HAP-1 (cell line): ENCODE measurements around the gene REC114.
"Not testable (repeated sequence)": the region's sequence is repeated elsewhere in the genome, so short reads cannot be mapped to it uniquely, and the experiment has no call there.

Experiments used
- DNase-seq, 2 experiments: peaks; one replicate each; pipeline ENCODE4 v3.0.0-alpha.2; 2016 to 2020; ENCODE audit warnings: low spot score in 2 of 2
- H3K27me3 ChIP-seq: fragments of 250-450 bp; sonication (Bioruptor Pico); 2 replicates; pipeline ENCODE4 v1.5.1; 2020; ENCODE audit warnings: low read depth, mild to moderate bottlenecking, moderate library complexity
- H3K36me3 ChIP-seq: fragments of 250-450 bp; sonication (Bioruptor Pico); replicated peaks from 2 replicates; pipeline ENCODE4 v1.5.1; 2020; ENCODE audit warnings: mild to moderate bottlenecking
- H3K4me1 ChIP-seq: fragments of 250-450 bp; sonication (Bioruptor Pico); 2 replicates; pipeline ENCODE4 v1.5.1; 2020; ENCODE audit warnings: mild to moderate bottlenecking
- H3K4me3 ChIP-seq: fragments of 250-450 bp; sonication (Bioruptor Pico); 2 replicates; pipeline ENCODE4 v1.5.1; 2020; ENCODE audit warnings: mild to moderate bottlenecking, moderate library complexity
- H3K9me3 ChIP-seq: fragments of 250-450 bp; sonication (Bioruptor Pico); 2 replicates; pipeline ENCODE4 v1.5.1; 2020; ENCODE audit warnings: mild to moderate bottlenecking, moderate library complexity
- in situ Hi-C: fragments of 300-500 bp; cut with MboI; formaldehyde crosslinking; loops from 3 replicates; pipeline ENCODE4 v1.14.3; 2020; ENCODE audit warnings: low sequenced_read_pairs, inconsistent platforms, mixed read lengths

REC114 gene

DNA sequence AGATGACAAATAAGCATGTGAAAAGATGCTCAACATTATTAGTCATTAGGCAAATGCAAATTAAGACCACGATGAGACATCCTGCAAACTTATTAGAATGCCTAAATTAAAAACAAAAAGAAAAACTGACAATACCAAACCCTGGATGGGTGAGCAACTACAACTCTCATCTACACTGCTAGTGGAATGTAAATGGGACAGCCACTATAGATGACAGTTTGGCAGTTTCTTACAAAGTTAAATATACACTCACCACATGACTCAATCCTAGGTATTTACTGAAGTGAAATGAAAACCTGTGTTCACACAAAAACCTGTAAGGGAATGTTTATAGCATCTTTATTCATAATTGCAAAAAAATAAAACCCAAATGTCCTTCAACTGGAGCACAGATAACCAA, 115.6 kb downstream of the REC114 start:
- no peaks in the 10 kb centered on the region for H3K27me3 ChIP-seq
- no peak for DNase-seq
- no peaks in the 10 kb centered on the region for H3K4me1 ChIP-seq
- H3K4me3 ChIP-seq, result no peak overlapping the region
- H3K36me3 ChIP-seq, result peaks cover 42% of the 10 kb centered on the region
- H3K9me3 ChIP-seq, result no peaks in the 10 kb centered on the region
- in situ Hi-C loops, result loop anchor here (25.0 kb wide), 1 partner anchor 129 kb away; the partner anchor contains the start of gene CD276

DNA sequence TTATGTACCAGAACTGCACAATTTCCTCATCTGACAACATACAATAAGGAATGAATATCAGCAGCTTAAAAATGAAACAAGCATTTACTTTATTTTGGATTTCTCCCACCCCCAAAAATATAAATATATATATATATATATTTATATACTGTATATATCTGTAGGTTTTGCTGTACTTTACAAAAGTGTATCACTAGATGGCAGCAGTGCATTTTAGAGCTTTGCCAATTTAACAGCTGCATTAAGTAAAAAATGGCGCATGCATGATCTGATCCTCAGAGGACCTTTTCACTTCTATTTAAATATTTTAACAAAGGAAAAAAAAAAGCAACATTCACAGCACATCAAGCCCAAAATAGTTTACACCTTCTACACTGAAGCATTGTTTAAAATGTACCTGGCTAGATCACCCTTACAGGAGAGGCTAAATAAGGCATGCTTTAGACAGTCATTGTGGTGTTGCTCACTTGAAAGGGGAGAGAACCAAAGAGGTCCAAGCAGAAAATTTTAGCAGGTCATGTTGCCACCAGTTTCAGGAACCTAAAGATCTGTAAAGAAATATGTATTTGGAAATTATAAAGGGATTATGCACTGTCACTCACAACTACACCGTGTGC, 117.6 kb downstream of the REC114 start:
- peaks cover 45% of the 10 kb centered on the region for H3K36me3 ChIP-seq

DNA sequence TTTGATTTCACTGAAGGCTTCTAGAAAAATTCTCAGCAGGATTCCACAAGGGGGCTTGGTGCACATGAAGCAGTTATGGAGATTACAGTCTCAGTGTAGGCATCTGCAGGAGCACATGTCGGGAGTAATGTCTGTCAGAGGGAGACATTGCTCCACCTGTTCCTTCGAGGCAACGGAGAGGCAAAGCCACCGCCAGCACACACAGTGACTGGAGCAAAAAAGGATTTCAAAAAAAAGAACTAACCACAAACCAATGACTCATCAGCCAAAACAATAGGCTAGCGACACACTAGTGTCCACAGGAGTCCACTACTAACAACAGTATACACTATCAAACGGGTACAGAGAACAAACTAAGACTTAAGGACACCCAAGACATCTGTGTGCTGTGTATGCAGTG, 121.3 kb downstream of the REC114 start:
- DNase-seq, result peak in 1 of 2 experiments; percentile 29
- Histone ChIP-seq H3K4me1 (no peaks in the 10 kb centered on the region; the same call in 1 of the 2 replicates), H3K27me3 (no peaks in the 10 kb centered on the region), H3K9me3 (no peaks in the 10 kb centered on the region), H3K36me3 (peaks cover 62% of the 10 kb centered on the region), H3K4me3 (no peak overlapping the region)
- in situ Hi-C loops, result loop anchor here (25.0 kb wide), 1 partner anchor 123 kb away; the partner anchor contains the start of gene CD276

More for the DNA sequence above, 117.6 kb downstream of the REC114 start:
- H3K4me3 ChIP-seq, result no peak overlapping the region
- no peaks in the 10 kb centered on the region for H3K27me3 ChIP-seq
- DNase-seq, result peak; percentile 51 to 86
- in situ Hi-C loops, result loop anchor here (25.0 kb wide), 1 partner anchor 127 kb away; the partner anchor contains the start of gene CD276
- no peaks in the 10 kb centered on the region; the same call in 1 of the 2 replicates for H3K4me1 ChIP-seq
- no peaks in the 10 kb centered on the region for H3K9me3 ChIP-seq

DNA sequence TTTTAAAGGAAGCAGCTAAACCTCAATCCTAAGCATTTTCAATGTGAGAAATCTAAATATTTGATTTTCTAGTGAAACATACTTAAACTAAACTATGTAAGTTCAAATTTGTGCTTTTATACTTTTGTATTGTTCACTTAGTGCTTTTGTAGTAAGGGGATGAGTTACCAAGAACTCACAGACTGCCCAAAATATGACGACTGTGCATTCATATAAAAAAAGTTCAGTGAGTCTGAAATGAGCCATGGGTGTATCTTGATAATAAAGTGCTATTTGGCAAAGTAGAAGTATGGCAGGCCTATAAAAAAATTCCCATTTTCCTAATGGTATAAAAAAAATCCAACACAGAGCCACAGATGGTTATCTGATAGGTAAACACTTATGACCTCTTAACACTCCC, 124.1 kb downstream of the REC114 start:
- in situ Hi-C loops, result loop anchor here (25.0 kb wide), 1 partner anchor 120 kb away; the partner anchor contains the start of gene CD276
- DNase-seq, result no peak
- no peaks in the 10 kb centered on the region for H3K27me3 ChIP-seq
- no peak overlapping the region for H3K4me3 ChIP-seq
- peaks cover 75% of the 10 kb centered on the region for H3K36me3 ChIP-seq
- H3K9me3 ChIP-seq, result no peaks in the 10 kb centered on the region
- no peaks in the 10 kb centered on the region; the same call in 1 of the 2 replicates for H3K4me1 ChIP-seq

DNA sequence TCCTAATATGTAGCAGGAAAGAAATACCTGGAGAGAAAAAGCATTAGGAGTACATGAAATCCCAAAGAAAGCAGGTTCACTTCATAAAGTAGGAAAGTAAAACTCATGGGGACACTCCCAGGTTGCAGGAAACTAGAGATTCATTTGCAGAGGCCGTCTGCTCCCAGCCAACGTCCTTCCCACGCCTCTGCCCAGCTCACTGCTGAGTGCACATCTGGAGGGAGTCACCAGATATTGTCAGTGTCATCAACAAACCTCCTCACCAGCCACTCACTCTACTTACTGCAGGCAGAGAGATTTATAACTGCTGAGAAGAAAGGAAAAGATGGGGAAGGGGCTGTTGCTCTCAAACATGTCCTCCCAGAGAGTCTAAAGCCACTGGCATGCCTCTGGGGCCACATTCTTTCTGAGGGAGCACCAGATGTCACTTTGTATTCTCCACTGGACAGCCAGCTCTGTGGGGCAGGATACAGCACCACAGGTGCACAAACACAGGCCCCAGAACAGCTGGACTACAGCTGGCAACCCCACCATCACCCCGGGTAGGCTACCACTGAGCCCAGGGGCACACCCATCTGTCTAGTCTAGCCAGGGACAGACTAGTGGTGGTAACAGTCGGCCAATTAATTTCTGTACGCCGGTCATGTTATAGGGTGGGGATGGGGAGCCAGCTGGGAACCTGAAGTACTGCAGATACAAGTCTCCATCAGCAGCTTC, 125.8 kb downstream of the REC114 start:
- H3K27me3 ChIP-seq, result no peaks in the 10 kb centered on the region
- H3K36me3 ChIP-seq, result peaks cover 76% of the 10 kb centered on the region
- H3K4me3 ChIP-seq, result no peak overlapping the region
- in situ Hi-C loops, result loop anchor here (25.0 kb wide), 1 partner anchor 119 kb away; the partner anchor contains the start of gene CD276
- no peaks in the 10 kb centered on the region; the same call in 1 of the 2 replicates for H3K4me1 ChIP-seq
- H3K9me3 ChIP-seq, result no peaks in the 10 kb centered on the region
- no peak for DNase-seq

DNA sequence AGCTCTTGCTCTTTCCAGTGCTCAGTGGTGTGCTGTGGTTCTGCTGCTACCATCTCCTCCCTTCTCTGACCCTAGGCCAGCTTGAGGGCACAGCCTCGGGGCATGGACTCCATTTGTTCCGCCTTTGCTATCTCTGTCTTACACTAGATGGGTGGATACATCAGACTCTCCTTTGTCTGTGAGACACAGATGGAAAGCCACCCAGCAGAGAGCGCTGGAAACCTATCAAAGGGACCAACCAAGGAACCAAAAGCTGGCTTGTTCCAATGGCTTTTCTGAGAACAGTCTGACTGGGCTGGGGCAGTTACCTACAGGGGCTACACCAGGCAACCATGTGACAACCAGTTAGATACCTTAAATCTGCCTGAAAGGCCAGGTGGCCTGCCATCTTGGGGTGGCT, 126.4 kb downstream of the REC114 start:
- Histone ChIP-seq H3K9me3 (no peaks in the 10 kb centered on the region), H3K4me3 (no peak overlapping the region), H3K36me3 (peaks cover 83% of the 10 kb centered on the region), H3K27me3 (no peaks in the 10 kb centered on the region), H3K4me1 (no peaks in the 10 kb centered on the region; the same call in 1 of the 2 replicates)
- in situ Hi-C loops, result loop anchor here (25.0 kb wide), 1 partner anchor 118 kb away; the partner anchor contains the start of gene CD276
- DNase-seq, result no peak

DNA sequence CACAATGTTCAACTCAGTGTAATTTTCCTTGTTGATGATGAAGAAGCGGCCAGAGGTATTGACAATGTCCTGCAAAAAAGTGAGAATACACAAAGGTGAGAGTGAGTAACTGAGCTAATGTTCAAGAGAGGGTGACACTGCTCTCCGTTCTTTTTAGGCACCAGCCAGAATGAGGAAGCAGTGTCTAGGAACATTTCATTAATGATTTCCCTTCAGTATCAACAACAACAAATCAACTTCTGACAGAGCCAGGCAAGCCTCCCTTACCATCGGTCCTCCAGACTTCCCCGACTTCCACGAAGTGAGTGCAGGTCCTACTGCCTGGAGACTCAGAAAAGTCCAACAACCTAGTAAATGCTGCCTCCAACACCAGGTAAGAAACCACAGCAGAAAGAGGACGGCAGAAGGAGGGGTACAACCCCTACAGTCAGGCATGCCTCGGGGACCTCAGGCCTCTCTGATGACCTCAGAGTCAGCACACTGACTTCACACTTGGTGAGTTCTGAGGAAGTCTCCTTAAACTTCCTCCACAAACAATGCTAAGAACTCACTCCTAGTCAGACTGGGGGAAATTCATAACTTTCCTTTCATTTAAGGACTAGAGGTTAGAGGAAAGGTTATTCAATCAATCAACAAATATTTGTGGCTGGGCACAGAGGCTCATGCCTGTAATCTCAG, 127.5 kb downstream of the REC114 start:
- Histone ChIP-seq H3K9me3 (no peaks in the 10 kb centered on the region), H3K4me3 (no peak overlapping the region), H3K27me3 (no peaks in the 10 kb centered on the region), H3K36me3 (peaks cover 82% of the 10 kb centered on the region), H3K4me1 (no peaks in the 10 kb centered on the region)
- in situ Hi-C loops, result loop anchor here (25.0 kb wide), 1 partner anchor 117 kb away; the partner anchor contains the start of gene CD276
- no peak for DNase-seq

DNA sequence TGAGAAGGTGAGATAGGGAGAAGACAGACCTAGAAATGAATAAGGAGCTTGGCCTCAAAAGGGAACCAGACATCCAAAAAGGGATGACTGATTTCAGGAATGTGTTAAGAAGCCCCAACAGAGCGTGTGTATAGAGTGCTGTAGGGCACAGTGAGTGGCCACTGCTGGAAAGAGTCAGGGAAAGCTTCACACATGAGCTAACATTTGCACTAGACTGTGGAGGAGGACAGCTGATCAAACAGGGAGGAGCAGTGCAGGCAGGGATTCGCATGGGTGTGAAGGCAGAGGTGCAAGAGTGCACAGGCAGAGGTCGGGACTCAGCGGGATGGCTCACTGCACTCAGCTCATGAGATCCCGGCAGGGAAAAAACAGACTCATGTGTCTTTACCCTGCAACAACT, 128.4 kb downstream of the REC114 start:
- Histone ChIP-seq H3K4me3 (no peak overlapping the region), H3K4me1 (no peaks in the 10 kb centered on the region), H3K36me3 (peaks cover 79% of the 10 kb centered on the region), H3K27me3 (no peaks in the 10 kb centered on the region), H3K9me3 (no peaks in the 10 kb centered on the region)
- no peak for DNase-seq
- in situ Hi-C loops, result loop anchor here (25.0 kb wide), 1 partner anchor 116 kb away; the partner anchor contains the start of gene CD276

DNA sequence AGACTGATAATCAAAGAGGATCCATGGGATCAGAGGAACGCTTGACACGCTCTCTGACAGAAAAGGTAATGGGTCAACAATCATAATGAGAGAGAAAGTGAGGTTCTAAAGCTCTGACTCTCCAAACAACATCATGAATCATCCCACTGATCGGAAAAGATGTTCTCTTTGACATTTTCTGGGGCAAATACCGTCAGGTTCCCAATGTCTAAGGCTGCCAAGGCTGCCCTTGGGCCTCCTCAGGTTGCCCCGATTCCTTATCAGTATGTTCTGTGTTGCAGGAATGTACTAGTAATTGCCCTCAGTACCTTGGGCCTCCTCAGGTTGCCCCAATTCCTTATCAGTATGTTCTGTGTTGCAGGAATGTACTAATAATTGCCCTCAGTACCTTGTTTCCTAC, 129.3 kb downstream of the REC114 start:
- H3K27me3 ChIP-seq, result no peaks in the 10 kb centered on the region
- no peak for DNase-seq
- H3K36me3 ChIP-seq, result peaks cover 82% of the 10 kb centered on the region
- H3K4me3 ChIP-seq, result no peak overlapping the region
- in situ Hi-C loops, result loop anchor here (25.0 kb wide), 1 partner anchor 115 kb away; the partner anchor contains the start of gene CD276
- no peaks in the 10 kb centered on the region for H3K9me3 ChIP-seq
- H3K4me1 ChIP-seq, result no peaks in the 10 kb centered on the region

DNA sequence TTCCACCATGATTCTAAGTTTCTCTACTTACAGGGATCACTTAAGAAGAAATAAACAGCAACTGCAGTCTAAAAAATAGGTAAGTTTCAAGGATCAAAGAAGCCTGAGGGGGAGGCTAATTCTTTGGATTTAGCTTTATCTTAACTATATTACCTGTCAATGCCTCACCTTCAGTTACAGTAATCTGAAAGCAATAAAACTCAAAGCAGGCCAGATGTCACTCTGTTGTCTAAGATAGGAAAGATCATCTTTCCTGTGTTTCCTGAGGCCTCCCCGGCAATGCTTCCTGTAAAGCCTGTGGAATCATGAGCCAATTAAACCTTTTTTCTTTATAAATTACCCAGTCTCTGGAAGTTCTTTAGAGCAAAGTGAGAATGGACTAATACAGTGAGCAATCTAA, 130.1 kb downstream of the REC114 start:
- Histone ChIP-seq H3K9me3 (no peaks in the 10 kb centered on the region), H3K27me3 (no peaks in the 10 kb centered on the region), H3K4me3 (no peak overlapping the region), H3K4me1 (no peaks in the 10 kb centered on the region), H3K36me3 (peaks cover 75% of the 10 kb centered on the region)
- in situ Hi-C loops, result loop anchor here (25.0 kb wide), 1 partner anchor 114 kb away; the partner anchor contains the start of gene CD276
- DNase-seq, result no peak

DNA sequence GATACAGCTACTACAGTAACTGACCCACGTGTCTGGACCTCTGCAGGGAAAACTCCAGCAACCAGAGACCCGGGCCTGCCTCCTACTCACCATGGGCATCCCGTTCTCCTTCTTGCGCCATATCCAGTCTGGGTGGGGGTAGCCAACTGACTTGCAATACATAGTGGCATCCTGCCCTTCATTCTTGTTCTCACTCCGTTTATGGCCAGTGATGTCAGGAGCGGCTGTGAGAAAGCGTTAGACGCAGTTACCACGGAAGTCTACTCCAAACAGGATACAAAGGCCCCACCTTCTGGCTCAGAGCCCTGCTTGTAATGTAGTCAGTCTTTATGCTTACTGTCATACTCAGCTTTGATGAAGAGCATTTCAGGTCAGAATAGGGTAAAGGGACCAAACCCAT, 130.6 kb downstream of the REC114 start:
- in situ Hi-C loops, result loop anchor here (25.0 kb wide), 1 partner anchor 114 kb away; the partner anchor contains the start of gene CD276
- Histone ChIP-seq H3K4me1 (no peaks in the 10 kb centered on the region), H3K27me3 (no peaks in the 10 kb centered on the region), H3K4me3 (no peak overlapping the region), H3K36me3 (peaks cover 70% of the 10 kb centered on the region), H3K9me3 (no peaks in the 10 kb centered on the region)
- no peak for DNase-seq

DNA sequence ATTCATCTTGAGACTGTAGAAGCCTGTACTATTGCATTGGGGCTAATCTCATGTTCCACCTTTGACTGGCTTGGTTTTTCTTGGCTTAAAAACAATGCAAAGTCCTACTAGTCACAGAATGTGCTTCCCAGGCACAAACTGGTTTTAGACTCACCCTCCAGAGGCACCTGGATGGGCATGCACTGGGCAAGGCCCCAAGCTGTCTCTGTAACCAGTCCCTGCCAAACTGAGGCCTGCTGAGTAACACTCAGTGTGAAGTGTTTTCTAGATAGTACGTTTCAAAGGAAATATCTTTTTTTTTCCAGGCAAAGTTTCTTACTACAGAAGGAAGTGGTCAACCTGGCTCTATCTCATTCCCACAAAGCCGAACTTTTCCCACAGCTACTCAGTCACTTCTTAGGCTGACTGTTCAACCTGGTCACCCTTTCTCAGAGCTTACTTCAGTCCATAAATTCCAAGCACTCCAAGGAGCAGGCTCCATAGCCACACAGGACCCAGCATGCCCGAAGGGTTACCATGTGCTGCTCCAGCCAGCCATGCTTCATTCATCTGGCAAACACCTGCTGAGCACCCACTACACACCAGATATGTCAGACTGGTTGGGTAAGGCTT, 132.8 kb downstream of the REC114 start:
- DNase-seq, result no peak
- H3K4me3 ChIP-seq, result no peak overlapping the region
- H3K27me3 ChIP-seq, result no peaks in the 10 kb centered on the region
- H3K4me1 ChIP-seq, result no peaks in the 10 kb centered on the region
- no peaks in the 10 kb centered on the region for H3K9me3 ChIP-seq
- in situ Hi-C loops, result no loop called here
- peaks cover 57% of the 10 kb centered on the region for H3K36me3 ChIP-seq

DNA sequence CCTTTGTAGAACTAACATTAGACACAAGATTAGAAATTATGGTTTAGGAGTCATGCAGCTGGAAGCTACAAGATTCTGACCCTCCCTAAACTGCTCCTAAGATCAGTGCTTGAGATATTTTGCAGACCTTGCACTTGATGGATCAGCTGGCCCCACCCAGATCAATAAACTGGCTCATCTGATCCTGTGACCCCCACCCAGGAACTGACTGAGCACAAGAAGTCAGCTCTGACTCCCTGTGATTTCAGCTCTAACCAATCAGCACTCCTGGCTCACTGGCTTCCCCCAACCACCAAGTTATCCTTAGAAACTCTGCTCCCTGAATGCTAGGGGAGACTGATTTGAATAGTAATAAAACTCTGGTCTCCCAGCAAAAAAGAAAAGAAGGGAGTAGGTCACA, 134.6 kb downstream of the REC114 start:
- in situ Hi-C loops, H3K27me3 ChIP-seq, H3K9me3 ChIP-seq, H3K4me3 ChIP-seq, H3K4me1 ChIP-seq, DNase-seq: not testable (repeated sequence)
- peaks cover 46% of the 10 kb centered on the region for H3K36me3 ChIP-seq
